HG03342 (cell line): ENCODE data around the gene TECTA.

ENCODE experiments used
- ATAC-seq: cut with Tn5 transposase; IDR thresholded peaks from one replicate; pipeline ENCODE4 v1.9.1; 2021; ENCODE audit warnings: mild to moderate bottlenecking, moderate library complexity; ENCODE audit not compliant: unreplicated experiment

The TECTA gene

GRCh38 chr11:121100943-121101342, at the start of gene TECTA:
Gene TECTA (plus strand): TSS chr11:121101243. CDS start chr11:121102666, 1,423 bp downstream.
- ATAC-seq: no peak

DNA sequence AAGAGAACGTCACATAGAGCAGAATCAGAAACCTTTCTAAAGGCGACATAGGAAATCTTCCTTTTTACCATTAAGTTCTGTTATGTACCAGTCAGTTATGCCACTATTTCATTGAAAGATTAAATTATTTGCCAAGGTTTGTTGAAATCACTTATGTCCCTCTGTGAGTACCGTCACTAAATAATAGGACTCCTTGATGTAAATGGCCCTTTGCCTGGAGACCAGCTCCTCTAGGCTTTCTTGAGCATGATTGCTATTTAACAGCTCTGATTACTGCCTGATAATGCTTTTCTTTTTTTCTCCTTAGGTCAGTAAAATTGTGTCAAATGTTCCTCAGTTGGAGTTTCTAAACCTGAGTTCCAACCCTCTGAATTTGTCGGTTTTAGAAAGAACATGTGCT, 47.8 kb upstream of the TECTA start:
- no peak for ATAC-seq

DNA sequence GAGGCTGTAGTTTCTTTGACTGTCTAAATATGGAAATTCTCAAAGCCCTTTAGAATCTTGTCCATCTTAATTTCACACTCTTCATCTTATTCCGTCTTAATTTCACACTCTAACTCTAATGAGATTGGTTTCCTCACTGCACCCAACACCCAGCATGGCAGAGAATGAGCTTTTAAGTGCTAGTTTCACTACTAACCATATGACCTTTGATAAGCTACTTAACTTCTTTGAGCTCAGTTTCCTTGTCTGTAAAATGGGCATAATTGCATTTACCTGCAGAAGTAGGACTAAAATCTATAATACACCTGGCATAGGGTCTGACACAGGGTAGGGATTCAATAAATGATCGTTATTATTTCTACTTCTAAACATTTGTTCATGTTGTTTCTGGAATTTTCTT, 46.8 kb upstream of the TECTA start:
- ATAC-seq: no peak

GRCh38 chr11:121055076-121055475, 46.0 kb upstream of the TECTA start:
- no peak for ATAC-seq

DNA sequence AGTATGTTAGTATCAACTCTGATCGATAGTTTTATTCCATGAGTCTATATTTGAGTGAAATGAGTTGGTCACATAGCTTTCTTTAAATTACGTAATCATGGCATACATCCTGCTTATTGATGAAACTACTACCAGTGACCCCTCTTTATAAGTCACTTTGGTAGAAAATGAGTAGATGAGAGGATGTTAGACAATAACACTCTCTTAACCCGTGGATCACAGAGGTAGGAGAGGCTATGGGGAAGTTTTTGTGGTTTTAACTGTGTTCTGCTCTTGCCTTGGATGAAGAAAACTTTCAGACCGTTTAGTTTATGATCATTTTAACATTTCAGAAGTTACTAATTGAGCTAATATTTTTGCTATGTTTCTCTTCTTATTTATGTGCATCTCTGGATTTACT, 43.1 kb upstream of the TECTA start:
- no peak for ATAC-seq

- ATAC-seq: no peak
These were observed 42.1 kb upstream of the TECTA start for GRCh38 chr11:121058941-121059340.

- peak; percentile 98 for ATAC-seq
These were observed 41.4 kb upstream of the TECTA start for GRCh38 chr11:121059605-121060004.

GRCh38 chr11:121063728-121064127, 37.3 kb upstream of the TECTA start:
- ATAC-seq: no peak

DNA sequence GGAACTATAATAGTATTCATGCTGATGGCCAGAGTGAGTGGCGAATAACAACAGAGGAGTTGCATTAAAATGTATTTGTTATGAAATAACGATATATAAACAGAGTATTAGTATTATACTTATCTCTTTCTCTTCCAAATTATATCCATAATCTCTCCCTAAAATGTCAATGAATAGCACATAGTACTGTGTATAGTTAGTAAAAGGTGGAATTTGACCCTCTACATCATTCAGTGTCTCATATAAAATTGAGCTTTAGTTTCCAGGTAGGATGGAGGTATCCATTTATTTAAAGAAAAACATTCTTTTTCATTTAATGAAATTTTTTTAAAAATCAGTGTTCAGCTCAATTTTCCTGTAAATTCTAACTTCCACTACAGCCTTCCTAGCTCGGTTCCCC, 34.4 kb upstream of the TECTA start:
- ATAC-seq: no peak

DNA sequence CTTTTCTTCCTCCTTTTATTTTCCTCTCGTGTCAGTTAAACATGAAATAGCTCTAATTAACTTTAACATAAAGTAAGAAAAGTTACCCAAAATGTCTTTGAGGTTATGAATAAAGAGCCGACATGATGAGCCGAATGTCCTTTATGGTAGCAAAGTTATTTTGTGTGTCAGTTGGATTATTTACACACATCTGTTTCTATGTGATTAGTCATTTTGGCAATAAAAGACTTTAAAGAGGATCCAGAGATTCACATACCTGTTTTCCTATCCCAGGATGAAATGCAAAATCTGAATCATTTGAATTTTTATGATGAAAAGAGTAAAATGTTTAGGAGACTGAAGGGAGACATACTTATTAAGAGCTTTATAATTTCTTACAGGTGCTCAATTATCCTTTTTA, 34.0 kb upstream of the TECTA start:
- ATAC-seq: no peak

DNA sequence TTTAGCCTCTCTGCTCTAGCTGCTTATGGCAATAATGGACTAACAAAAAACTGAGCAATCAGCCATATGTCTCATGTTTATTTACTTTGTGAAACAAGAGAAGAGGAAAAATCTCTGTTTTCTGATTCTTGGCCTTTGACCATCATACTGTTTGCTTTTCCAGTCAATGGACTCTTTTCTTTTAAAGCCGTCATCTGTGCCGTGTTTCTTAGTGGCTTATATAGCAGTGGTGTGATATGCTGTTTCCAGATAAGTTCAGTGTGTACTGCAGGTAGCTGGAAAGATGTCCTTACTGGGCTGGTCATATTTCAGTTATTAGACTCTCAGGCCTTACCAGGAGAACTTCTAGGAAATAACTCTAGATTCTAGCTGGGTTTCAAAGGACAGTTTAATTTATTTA, 33.6 kb upstream of the TECTA start:
- no peak for ATAC-seq

- no peak for ATAC-seq
These were observed 32.9 kb upstream of the TECTA start for GRCh38 chr11:121067962-121068647.

- no peak for ATAC-seq
These were observed 32.3 kb upstream of the TECTA start for GRCh38 chr11:121068787-121069186.

DNA sequence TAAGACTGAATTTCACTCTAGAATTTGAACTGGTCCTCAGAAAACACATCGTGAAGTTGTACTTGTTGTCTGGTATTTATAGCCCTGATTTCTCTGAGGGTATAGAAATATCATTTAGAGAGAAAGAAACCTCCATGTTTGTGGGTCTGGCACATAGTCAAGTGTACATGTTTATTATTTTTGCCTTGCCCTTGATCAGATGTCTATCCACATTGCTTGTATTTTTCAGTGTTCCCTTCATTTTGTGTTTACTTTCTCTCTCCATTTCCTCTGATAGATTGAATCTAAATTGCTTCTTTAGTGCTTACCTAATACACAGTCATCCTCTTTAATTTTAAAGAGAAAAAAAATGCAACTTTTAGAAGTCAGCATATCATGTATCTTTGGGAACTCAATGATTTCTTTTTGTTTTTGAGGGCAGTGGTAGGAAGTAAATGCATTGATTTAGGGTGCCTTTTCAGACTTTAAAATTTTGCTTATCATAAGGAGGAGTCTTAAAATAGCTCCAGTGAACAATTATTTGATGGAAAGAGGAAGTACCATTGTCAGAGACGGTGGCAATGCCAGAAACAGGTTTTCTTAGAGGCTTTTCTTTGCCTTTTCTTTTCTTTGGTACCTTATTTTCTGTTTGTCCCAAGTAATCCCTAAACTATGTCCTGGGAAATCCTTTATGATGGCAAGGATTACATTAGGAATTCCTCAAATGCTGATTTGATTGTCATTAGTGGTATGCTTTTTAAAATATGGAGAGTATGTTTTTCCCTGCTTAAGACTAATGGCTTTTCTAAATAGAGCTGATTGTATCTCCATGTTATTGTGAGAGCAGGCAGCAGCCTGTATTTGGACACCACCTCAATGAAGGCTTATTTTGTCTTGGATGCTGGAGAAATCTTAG, 29.8 kb upstream of the TECTA start:
- no peak for ATAC-seq

GRCh38 chr11:121071846-121072450, 29.1 kb upstream of the TECTA start:
- ATAC-seq: no peak

DNA sequence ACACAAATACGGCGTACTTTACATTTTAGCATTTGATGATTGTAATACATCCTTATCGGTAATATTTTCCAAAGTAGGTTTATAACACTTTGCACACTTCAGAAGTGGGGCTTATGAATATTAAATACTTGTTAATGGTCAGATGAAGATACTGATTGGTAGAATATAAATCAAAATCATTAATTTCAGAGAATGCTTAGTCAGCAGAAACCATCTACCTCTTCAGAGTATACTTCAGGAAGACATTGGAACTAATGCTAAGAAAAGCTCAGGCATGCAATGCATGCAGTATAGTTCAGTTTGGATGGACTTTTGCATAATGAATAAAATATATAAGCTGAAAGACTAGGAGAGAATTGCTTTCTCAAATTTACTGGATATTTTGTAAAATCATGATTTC, 19.7 kb upstream of the TECTA start:
- no peak for ATAC-seq

DNA sequence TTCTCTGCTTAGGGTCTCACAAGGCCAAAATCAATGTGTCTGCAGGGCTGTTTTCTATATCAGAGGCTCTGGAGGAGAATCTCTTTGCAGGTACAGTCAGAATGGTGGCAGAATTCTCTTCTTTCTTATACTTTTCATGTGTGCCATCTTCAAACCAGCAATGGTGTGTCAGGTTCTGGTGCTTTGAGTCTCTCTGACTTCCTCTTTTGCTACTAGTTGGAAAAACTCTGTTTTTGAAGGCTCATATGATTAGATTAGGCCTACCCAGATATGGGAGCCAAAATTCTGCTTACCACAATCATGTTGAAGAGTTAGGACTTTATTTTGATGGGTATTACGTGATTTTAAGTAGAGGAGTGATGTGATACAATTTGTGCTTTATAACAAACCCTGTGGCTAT, 18.8 kb upstream of the TECTA start:
- no peak for ATAC-seq

- ATAC-seq: no peak
These were observed 18.4 kb upstream of the TECTA start for GRCh38 chr11:121082670-121083069.

- no peak for ATAC-seq
These were observed 14.2 kb upstream of the TECTA start for GRCh38 chr11:121086866-121087265.

GRCh38 chr11:121089566-121089965, 11.5 kb upstream of the TECTA start:
- no peak for ATAC-seq

- ATAC-seq: no peak
These were observed 10.8 kb upstream of the TECTA start for GRCh38 chr11:121090145-121090721.
